Lower lobe of right lung (tissue), 2 donors: ENCODE data around the gene TOMM5. TPM values are rescaled to one million over a fixed set of nuclear protein-coding genes. Genes with fewer than 3 reads are reported as not detected.

Experiments
- ATAC-seq, 2 donors: fragments of 200-7000 bp; cut with Tn5 transposase; one replicate each; pipeline ENCODE4 v1.9.1; 2020 to 2022; ENCODE audit warnings: mild to moderate bottlenecking in 2 of 2, moderate library complexity in 2 of 2
- DNase-seq: peaks from one replicate; pipeline ENCODE4 v3.0.0-alpha.2; 2020
- H3K27ac ChIP-seq: fragments of 200-600 bp; one replicate; pipeline ENCODE4 v1.8.0; 2022
- H3K27me3 ChIP-seq: fragments of 200-600 bp; one replicate; pipeline ENCODE4 v1.8.0; 2022; ENCODE audit warnings: low read depth
- H3K36me3 ChIP-seq: fragments of 200-600 bp; one replicate; pipeline ENCODE4 v1.8.0; 2022; ENCODE audit warnings: mild to moderate bottlenecking
- H3K4me1 ChIP-seq: fragments of 200-600 bp; one replicate; pipeline ENCODE4 v1.8.0; 2022
- H3K4me3 ChIP-seq: fragments of 200-600 bp; one replicate; pipeline ENCODE4 v1.8.0; 2022; ENCODE audit warnings: mild to moderate bottlenecking
- H3K9me3 ChIP-seq: fragments of 200-600 bp; one replicate; pipeline ENCODE4 v1.8.0; 2022
- intact Hi-C: fragments of 100-400 bp; cut with DNase I; formaldehyde crosslinking; loops from one replicate; pipeline ENCODE4 v1.11.0; 2022
- total RNA-seq: library from RNA; stranded (reverse); fragmentation: NEBNext Ultra II Directional; extraction: Animal tissue kit (Norgen Biotek cat#: 25700); gene quantifications from one replicate; pipeline ENCODE4 v1.2.1, GENCODE V29; 2021
- TF ChIP-seq, protein P1 (sequence below): fragments of 200-600 bp; IDR thresholded peaks from one replicate; pipeline ENCODE4 v1.8.0; 2022; ENCODE audit warnings: antibody characterized with exemption, mild to moderate bottlenecking
- donor health status: DM: no; HTN: yes; CAD: no; lungs with severe emphysema.

The TOMM5 gene
- total RNA-seq, 1 donor from 2014 or later: 59.5 TPM

DNA sequence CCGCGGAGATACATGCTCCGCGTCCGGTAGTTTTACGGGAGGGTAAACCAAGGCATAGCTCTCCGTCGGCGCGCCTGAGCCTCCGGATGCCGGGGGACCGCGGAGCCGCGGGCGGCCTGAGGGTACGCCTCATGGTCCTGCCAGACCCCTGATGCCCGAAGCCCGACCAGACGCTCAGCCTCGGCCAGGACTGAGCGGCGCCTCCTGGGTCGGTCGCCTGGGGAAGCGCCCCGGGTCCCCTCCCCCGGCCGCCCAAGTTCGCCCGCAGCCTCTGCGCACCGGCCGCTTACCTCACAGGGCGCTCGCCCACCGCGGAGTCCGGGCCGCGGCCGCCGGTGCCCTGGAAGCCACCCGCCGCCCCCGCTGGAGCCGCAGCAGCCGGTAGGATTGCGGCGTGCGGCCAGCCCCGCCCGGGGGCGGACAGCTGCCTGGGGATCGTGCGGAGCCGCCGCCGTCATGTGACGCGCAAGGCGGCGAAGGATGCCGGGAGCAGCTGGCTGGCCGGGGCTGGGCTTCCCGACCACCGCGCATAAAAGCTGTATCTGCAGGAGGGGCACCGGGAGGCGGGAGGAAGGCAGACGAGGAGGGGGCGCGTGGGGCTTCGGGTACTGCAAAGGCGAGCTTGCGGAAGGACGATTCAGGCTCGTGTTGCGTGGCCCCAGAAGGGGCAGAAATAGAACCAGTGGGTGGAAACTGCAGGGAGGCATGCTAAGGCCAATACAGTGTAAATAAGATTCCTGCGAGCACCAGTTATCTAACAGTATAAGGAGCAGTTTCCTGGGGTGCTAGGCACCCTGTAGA, 16.3 kb downstream of the TOMM5 start, which contains the start of gene FBXO10:
FBXO10 (minus strand) TSS at position 460 of the 801 bp plus-strand sequence. CDS start 34,612 bp downstream, outside the sequence.
- no peaks in the 10 kb centered on the region for H3K9me3 ChIP-seq
- peak; percentile 95 to 98 for ATAC-seq
- TF ChIP-seq, protein P1, sequence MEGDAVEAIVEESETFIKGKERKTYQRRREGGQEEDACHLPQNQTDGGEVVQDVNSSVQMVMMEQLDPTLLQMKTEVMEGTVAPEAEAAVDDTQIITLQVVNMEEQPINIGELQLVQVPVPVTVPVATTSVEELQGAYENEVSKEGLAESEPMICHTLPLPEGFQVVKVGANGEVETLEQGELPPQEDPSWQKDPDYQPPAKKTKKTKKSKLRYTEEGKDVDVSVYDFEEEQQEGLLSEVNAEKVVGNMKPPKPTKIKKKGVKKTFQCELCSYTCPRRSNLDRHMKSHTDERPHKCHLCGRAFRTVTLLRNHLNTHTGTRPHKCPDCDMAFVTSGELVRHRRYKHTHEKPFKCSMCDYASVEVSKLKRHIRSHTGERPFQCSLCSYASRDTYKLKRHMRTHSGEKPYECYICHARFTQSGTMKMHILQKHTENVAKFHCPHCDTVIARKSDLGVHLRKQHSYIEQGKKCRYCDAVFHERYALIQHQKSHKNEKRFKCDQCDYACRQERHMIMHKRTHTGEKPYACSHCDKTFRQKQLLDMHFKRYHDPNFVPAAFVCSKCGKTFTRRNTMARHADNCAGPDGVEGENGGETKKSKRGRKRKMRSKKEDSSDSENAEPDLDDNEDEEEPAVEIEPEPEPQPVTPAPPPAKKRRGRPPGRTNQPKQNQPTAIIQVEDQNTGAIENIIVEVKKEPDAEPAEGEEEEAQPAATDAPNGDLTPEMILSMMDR: no peak
- no peaks in the 10 kb centered on the region for H3K27me3 ChIP-seq
- H3K4me1 ChIP-seq: peaks cover 17% of the 10 kb centered on the region
- intact Hi-C loops: no loop called here
- H3K27ac ChIP-seq: peak within 1 kb of the TSS; percentile 82
- peak; percentile 77 for DNase-seq
- peaks cover 4% of the 10 kb centered on the region for H3K36me3 ChIP-seq
- peak within 1 kb of the TSS; percentile 91 for H3K4me3 ChIP-seq

GRCh38 chr9:37575511-37575914, 16.9 kb downstream of the TOMM5 start:
- Histone ChIP-seq H3K36me3 (no peaks in the 10 kb centered on the region), H3K4me1 (peaks cover 17% of the 10 kb centered on the region), H3K27ac (peak overlapping the region; percentile 82), H3K9me3 (no peaks in the 10 kb centered on the region), H3K27me3 (no peaks in the 10 kb centered on the region), H3K4me3 (peak overlapping the region; percentile 91)
- no peak for DNase-seq
- ATAC-seq: peak; percentile 31 to 45
- intact Hi-C loops: no loop called here
- TF ChIP-seq, protein P1: no peak

DNA sequence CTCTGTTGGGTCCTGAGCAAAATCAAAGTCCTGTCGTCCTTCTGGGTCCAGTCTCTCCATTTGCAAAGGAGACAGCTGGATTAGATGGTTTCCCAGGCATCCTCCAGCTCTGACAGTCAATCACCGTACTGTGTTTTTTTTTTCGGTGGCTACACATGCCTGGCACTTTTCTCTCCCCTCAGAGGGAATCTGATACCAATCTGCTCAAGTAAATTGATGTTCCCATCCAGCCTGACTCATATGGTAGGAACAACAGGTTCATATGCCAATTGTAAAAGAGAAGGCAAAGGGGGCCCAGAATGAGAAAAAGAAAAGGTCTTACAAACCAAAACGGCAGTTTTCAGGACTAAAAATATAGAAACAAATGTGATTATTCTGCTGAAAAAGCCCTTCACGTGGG, 17.4 kb downstream of the TOMM5 start:
- Histone ChIP-seq H3K4me3 (peak overlapping the region; percentile 91), H3K36me3 (no peaks in the 10 kb centered on the region), H3K4me1 (peaks cover 17% of the 10 kb centered on the region), H3K9me3 (no peaks in the 10 kb centered on the region), H3K27me3 (no peaks in the 10 kb centered on the region), H3K27ac (no peak overlapping the region)
- ATAC-seq (no peak), DNase-seq (no peak)
- TF ChIP-seq, protein P1: no peak
- intact Hi-C loops: no loop called here

DNA sequence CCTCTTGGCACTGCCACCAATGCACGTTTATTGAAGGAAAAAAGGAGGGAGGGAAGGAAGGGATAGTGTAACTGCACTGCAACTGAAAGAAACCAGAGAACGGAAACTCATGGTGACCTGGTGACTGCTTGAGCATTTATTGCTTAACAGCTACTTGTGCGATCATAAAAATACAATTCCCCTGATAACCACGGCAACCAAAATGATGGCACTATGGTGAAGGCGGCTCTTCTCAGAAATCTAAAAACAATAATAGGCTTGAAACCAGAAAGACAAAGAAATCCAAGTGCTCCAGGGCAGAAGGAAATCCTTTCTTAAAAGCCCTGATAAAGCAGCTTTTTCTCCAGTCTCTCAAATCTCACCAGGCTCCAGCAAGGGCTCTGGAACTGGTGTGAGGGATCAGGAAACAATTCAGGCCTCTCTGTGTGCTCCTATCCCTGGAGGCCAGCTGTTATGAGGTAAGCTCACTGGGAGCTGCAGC, 18.1 kb downstream of the TOMM5 start:
- no peak for ATAC-seq
- Histone ChIP-seq H3K4me1 (peaks cover 17% of the 10 kb centered on the region), H3K4me3 (no peak overlapping the region), H3K36me3 (no peaks in the 10 kb centered on the region), H3K27me3 (no peaks in the 10 kb centered on the region), H3K9me3 (no peaks in the 10 kb centered on the region), H3K27ac (no peak overlapping the region)
- DNase-seq: no peak
- intact Hi-C loops: no loop called here
- TF ChIP-seq, protein P1: no peak

DNA sequence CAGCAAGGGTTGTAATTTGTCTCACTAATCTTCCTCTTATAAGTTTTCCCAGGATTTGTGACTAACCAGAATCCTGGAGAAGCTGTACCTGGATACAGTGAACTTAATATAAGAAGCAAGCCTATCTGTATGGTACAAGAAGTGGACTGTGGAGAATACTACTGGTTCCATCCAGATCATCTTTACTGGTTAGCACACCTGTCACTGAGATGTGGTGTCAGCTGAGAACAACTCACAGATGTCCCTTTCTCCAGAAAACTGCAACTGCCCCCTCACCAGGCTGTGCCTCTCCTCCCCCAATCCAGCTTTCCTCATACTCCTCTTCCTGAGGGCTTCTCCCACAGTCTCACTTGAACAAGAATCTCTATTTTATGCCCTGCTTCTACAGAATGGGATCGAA, 21.1 kb downstream of the TOMM5 start:
- Histone ChIP-seq H3K4me3 (no peak overlapping the region), H3K36me3 (no peaks in the 10 kb centered on the region), H3K4me1 (peaks cover 11% of the 10 kb centered on the region), H3K27ac (no peak overlapping the region), H3K27me3 (no peaks in the 10 kb centered on the region), H3K9me3 (no peaks in the 10 kb centered on the region)
- intact Hi-C loops: no loop called here
- no peak for ATAC-seq
- TF ChIP-seq, protein P1: no peak
- no peak for DNase-seq
